HG03469 (cell line): ENCODE data around the gene WDR20.
"Not testable (repeated sequence)": the region's sequence is repeated elsewhere in the genome, so short reads cannot be mapped to it uniquely, and the experiment has no call there.

ENCODE experiments used
- ATAC-seq: cut with Tn5 transposase; IDR thresholded peaks from one replicate; pipeline ENCODE4 v1.9.1; 2021; ENCODE audit warnings: mild to moderate bottlenecking, moderate library complexity, moderate number of reproducible peaks; ENCODE audit not compliant: unreplicated experiment

WDR20 gene, protein sequence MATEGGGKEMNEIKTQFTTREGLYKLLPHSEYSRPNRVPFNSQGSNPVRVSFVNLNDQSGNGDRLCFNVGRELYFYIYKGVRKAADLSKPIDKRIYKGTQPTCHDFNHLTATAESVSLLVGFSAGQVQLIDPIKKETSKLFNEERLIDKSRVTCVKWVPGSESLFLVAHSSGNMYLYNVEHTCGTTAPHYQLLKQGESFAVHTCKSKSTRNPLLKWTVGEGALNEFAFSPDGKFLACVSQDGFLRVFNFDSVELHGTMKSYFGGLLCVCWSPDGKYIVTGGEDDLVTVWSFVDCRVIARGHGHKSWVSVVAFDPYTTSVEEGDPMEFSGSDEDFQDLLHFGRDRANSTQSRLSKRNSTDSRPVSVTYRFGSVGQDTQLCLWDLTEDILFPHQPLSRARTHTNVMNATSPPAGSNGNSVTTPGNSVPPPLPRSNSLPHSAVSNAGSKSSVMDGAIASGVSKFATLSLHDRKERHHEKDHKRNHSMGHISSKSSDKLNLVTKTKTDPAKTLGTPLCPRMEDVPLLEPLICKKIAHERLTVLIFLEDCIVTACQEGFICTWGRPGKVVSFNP

DNA sequence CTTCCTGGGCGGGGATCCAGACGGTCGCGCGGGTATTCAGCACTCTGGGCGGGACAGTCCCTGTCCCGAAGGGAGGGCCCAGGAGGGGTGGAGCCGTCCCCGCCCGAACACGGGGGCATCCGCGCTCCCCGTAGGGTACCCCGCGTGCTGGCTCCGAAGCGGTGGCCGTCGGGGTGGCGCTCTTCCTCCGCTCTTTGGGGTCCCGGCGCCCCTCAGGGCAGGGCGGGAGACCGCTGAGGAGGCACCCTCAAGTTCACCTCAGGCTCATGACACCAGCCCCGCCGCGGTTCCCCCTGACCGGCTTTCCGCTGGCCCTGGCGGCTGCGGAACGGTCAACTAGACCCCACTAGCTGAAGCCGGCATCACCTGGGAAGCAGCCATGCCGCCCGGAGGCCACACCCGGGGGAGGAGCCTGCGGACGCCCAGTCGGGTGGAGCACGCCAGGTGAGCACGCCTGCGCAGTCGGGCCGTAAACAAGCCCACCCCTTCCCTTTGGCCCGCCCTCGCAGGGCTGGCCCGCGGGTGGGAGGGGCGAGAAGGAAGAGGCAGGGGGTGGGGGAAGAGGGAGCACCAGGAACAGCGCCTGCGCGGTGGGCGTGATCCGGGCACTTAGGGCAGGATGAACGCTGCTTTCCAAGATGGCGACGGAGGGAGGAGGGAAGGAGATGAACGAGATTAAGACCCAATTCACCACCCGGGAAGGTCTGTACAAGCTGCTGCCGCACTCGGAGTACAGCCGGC, at the start of gene WDR20:
Gene WDR20, plus strand, starts transcription at position 612 of the 741 bp plus-strand sequence. Its CDS starts 27 bp downstream, at position 639.
- ATAC-seq, result peak; percentile 85

DNA sequence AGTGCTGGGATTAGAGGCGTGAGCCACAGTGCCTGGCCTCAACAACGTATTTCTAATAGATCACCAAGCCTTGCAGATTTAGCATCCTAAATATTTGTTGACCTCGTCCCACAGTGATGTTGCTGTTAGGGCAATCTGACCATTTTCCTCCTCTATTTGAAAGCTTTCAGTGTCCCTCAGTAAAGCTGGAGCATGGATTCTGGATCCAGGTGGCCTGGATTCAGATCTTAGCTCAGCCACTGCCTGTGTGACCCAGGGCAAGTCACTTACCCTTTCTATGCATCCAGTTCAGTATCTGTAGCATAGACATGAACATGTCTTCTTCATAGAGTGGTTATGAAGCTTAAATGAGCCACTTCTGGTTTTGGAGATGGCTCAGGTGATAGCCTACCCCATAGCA, 49.0 kb upstream of the WDR20 start:
- ATAC-seq, result no peak

DNA sequence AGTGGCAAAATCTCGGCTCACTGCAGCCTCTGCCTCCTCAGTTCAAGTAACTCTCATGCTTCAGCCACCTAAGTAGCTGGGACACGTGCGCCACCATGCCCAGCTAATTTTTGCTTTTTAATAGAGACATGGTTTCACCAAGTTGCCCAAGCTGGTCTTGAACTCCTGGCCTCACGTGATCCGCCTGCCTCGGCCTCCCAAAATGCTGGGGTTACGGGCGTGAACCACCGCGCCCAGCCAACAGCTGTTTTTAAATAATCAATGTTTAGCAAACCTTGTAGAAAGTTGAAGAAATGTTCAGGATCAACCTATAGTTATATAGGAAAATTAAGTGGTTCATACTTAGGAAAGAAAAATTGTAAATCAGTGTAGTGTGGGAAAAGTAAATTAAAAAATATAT, 46.9 kb upstream of the WDR20 start:
- ATAC-seq, result no peak

DNA sequence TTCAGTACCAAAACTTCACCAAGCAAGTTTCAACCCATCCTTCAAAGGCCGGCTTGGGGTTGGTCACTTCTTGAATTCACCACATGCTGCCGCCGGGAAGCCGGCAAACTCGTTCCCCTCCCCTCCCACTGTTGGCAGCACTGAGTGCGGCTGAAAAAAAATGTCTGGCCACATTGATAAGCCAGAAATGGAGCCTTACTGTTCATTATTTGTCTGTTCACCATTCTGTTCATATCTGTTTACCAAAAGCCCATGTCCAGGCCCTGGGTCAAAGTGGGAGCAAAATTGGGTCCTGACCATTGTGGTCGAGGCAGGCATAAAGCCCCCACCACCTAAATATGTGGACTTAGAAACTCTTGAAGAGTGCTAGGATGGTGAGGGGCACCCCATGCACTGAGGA, 45.6 kb upstream of the WDR20 start:
- ATAC-seq, result no peak

DNA sequence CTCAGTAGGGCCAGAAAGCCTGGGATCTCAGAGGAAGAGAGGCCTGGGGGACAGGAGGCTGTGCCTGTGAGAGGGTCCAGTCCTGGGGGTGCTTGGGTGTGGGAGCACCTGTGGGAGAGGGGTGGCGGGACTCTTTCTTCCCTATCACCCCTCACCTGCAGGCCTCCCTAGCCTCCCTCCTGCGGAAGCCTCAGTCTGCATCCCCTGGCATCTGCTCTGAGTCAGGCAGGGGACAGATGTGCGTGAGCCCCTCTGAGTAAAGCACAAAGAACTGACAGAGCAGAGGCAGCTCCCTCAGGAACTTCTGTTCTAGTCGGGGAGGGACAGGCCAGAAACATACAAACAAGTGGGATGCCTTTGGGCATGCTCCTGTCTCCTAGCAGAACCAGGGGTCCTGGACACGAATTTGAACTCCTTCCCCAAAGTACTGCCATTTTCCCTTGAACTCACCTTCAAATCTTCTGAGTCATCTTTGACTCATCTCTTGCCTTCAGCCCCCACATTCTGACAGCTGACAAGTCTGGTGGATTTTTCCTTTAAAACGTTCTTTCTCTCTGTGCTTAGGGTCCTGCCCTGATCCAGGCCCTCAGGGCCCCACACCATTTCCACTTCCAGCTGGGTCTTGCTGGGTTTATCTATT, 44.3 kb upstream of the WDR20 start:
- ATAC-seq, result no peak

DNA sequence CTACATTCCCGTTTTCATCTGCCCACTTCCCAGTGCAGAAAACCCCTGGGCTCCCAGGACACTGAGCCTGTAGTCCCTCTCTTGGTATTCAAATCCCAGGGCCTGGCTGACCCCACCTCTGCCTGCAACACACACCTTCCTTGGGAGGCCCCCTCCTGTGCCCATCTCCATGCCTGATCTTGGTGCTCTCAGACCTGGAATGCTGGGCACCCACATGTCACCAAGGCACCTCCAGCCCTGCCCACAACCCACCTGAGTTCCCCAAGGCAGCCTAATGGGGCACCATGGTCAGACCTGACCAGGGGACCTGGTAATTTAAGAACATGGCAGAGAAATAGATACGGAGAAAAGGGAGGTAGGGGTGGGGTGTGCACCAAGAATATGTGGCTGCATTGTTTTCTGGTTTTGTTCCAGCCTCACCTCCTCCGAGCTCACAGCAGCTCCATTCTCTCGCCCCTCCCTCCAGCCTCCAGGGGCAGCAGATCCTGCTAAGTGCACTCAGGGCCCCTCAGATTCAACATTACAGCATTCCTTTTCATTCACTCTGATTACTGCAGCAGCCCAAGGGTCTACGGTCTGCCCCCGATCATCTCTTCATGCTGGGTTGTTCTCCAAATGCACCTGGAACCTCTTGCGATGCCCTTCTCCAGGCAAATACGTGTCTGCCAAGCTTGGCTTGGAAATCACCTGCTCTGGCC, 43.7 kb upstream of the WDR20 start:
- ATAC-seq, result no peak

DNA sequence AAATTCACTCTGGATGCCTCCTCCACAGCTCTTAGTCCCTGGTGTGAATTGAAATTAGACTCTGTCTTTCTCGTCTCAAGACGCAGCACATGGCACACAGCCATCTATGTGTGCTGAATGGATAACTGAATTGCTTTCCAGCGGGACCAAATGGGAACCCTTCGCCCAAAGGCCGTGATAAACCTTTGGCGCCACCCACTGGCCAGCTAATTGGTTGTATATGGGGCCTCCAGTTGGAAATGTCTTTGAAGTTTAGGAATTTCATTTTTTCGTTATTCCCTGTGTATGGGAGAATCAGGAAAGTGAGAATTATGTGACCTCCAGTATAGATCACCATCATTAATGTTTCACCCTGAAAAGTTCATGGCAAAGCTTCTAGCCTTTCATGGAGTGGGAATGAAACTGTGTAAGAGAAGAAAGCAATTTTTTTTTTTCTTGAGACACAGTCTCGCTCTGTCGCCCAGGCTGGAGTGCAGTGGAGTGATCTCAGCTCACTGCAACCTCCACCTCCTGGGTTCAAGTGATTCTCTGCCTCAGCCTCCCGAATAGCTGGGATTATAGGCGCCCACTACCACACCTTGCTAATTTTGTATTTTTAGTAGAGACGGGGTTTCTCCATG, 43.0 kb upstream of the WDR20 start:
- no peak for ATAC-seq

DNA sequence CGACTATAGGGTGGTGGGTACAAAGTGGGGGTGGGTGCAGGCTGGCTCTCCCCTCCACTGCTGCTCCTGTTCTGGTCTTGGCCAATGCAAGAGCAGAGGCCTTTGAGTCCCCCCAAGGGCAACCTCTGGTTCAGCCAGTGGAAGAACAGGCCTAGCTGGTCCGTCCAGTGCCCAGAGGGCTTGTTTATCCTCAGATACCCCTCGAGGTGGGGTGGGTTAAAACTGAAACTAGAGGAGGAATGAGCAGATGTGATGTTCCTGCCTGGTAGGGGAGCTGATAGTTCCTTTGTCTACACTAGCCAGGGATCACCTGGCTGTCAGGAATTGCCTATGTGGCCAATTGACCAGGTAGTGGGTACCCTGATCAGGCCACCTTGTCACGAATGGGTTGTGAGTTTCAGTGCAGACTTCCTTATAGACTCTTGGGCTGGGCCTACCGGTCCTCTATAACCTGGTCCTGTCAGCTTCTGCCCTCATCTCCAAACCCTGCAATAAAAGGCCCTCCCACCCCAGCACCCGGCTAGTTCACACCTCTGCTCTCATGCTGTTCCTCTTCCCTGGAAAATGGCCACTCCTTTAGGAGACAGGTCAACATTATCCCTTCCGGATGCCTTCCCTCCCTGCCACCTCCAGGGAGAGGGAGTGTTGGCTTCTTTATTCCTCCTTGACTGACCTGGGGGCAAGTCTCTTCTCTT, 42.1 kb upstream of the WDR20 start:
- no peak for ATAC-seq

DNA sequence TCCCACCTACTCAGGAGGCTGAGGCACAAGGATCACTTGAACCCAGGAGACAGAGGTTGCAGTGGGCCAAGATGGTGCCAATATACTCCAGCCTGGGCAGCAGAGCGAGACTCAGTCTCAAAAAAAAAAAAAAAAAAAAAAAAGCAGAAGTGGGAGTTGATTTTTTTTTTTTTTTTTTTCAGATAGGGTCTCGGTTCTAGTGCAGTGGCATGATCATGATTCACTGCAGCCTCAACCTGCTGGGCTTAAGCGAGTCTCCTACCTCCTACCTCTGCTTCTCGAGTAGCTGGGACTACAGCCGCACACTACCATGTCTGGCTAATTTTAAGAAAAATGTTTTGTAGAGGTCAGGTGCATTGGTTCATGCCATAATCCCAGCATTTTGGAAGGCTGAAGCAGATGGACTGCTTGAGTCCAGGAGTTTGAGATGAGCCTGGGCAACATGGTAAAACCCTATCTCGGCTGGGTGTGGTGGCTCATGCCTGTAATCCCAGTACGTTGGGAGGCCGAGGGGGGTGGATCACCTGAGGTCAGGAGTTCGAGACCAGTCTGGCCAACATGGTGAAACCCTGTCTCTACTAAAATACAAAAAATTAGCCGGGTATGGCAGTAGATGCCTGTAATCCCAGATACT, 36.5 kb upstream of the WDR20 start:
- ATAC-seq, result no peak

DNA sequence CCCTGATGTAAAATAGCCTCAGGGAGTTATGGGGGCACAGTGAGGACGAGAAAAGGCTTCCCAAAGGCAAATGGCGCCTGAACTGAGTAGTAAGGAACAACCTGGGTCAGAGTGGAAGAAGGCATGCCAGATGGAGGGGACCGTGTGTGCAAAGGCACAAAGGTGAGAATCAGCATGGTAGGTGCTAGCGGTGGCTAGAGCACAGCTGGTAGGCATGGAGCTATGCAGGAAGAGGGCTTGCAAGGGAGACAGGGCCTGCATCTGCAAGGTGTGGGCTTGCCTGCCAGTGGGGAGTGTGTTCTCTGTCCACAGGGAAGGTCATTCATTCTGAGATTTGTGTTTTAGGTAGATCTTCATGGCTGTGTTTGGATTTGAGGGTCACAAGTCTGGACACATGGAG, 34.3 kb upstream of the WDR20 start:
- ATAC-seq, result no peak

DNA sequence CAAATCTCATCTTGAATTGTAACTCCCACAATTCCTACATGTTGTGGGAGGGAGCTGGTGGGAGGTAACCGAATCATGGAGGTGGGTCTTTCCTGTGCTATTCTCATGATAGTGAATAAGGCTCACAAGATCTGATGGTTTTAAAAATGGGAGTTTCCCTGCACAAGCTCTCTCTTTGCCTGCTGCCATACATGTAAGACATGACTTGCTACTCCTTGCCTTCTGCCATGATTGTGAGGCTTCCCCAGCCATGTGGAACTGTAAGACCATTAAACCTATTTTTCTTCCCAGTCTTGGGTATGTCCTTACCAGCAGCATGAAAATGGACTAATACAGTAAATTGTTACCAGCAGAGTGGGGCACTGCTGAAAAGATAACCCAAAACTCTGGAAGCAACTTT, 30.4 kb upstream of the WDR20 start:
- not testable (repeated sequence) for ATAC-seq

DNA sequence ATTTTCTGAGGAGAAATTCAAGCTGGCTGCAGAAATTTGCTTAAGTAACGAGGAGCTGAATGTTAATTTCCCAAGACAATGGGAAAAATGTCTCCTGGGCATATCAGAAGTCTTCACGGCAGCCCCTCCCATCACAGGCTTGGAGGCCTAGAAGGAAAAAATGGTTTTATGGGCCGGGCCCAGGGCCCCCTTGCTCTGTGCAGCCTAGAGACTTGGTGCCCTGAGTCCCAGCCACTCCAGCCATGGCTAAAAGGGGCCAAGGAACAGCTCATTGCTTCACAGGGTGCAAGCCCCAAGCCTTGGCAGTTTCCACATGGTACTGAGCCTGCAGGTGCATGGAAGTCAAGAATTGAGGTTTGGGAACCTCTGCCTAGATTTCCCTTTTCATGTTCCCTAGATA, 28.6 kb upstream of the WDR20 start:
- ATAC-seq, result no peak

DNA sequence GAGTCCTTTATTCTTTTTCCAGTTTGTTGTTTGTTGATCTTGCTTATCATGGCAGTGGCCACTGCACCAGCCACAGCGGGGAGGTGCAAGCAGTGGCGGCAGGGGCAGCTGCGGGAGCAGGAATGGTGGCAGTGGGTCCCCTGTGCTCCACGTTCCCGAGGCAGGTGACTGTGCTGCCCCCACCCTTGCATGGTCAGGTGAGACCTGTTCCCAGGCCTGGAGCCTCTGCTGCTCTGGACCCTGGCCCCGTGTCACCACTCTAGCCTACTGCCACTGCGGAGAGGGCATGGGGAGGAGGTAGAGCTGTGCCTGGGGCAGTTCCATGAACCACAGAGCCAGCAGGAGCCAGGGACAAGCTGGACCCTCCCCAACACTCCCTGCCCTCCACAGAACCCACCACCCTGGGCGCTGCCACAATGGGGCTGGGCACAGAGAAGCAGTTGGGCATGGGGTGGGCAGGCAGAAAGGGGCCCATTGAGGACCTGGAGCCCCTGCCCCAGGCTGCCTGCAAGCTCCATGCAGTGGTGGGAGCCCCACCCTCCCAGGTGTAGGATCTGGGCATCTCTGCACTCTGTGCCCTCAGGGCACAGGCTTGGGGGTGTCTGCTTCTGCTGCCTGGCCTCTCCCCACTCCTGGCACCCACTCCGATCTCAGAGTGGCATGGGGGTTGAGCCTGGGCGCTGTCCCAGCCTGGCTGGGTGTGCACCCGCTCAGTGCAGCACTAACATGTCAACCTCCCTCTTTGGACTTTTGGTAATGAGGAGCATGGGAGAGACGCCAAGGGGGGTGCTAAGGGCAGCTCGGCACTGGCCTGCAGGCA, 23.1 kb upstream of the WDR20 start:
- no peak for ATAC-seq

DNA sequence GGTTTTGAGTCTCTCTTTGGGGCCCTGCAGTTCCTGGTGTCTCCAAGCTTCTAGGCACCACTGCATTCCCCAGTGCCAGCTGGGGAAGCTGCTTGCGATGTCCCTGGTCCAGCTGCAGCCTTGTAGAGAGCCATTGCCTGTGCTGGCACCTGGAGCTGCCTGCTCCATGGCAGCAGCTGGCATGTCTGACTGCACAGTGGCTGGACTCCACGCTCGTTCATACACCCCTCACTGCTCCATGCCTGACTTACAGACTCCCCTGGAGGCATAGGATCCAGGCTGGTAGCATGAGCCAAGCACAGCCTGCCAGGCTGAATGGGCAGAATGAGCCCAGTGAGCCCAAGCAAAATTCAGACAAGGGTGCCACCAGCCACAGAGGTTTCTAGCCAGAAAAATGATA, 21.8 kb upstream of the WDR20 start:
- no peak for ATAC-seq

DNA sequence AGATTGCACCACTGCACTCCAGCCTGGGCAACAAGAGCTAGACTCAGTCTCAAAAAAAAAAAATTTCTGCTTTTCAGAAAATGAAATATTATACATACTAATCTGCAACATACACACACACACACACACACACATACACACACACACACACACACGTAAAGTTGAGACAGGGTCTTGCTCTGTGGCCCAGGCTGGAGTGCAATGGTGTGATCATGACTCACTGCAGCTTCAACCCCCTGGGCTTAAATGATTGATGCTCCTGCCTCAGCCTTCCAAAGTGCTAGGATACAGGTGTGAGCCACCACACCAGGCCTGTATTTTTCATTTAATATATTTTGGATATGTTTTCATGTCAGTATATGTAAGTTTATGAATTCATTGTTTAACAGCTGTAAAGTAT, 18.8 kb upstream of the WDR20 start:
- ATAC-seq, result no peak

DNA sequence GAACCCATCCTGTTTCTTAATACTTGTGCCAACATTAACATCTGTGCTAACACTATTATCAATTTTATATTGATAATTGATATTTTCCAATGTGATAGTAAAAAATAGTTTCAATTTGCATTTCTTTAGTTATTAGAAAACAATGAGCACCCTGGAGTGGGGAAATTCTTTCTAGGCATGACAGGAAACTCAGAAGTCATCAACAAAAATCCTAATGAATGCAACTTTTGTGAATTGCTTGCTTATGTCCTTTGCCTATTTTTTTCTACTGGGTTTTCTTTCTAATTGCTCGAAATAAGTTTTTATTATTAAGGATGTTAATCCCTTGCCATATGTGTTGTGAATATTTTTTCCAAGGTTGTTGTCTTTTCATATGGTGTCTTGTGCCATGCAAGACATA, 18.1 kb upstream of the WDR20 start:
- no peak for ATAC-seq

DNA sequence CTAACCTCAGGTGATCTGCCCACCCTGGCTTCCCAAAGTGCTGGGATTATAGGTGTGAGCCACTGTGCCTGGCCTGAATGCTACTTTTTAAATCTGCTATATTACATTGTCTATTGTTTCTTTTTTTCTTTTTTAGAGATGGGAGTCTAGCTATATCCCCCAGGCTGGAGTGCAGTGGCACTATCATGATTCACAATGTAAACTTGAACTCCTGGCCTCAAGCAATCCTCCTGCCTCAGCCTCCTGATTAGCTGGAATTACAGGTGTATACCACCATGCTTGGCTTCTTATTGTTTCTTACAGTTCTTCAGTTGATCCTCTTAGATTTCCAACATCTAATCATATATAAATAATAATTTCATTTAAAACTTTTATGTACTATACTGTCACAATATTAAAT, 15.3 kb upstream of the WDR20 start:
- ATAC-seq, result no peak

DNA sequence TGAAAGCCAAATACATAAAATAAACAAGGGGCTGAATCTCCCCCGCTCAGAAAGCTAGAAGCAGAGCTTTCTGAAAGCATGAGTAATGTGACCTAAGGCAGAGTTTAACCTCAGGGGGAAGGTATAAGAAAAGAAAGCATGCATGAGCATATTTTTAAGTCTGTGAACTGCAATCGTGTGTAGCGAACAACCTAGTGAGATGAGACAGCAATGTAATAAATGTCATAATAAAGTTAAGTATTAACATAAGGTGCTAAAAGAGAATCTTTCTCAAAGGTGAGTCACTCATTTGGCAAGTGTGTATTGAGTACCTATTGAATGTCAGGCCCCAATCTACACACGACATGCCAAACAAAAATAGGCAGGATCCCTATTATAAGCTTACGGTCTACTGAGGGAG, 14.2 kb upstream of the WDR20 start:
- no peak for ATAC-seq
